GM18951 (cell line): Measurements from ENCODE around the gene SRCAP.

Experiments
- POLR2A ChIP-seq: IDR thresholded peaks from 4 replicates; pipeline ENCODE4 v1.6.1; 2011; ENCODE audit warnings: mild to moderate bottlenecking; ENCODE audit not compliant: insufficient read length, insufficient read depth; ENCODE audit errors: extremely low read depth
- in situ Hi-C: fragments of 300-500 bp; cut with MboI; formaldehyde crosslinking; loops from one replicate; pipeline ENCODE4 v1.12.0; 2022; ENCODE audit warnings: low sequenced_read_pairs, mixed read lengths, inconsistent platforms; ENCODE audit not compliant: unreplicated experiment

SRCAP gene

GRCh38 chr16:30657866-30658730 lies 40.9 kb upstream of the SRCAP start, which contains the start of gene FBRS:
TSS of gene FBRS (plus strand) at chr16:30658431. CDS start at chr16:30659519, 1,088 bp downstream.
- in situ Hi-C loops, result no loop called here
- peak; percentile 82 for TF ChIP-seq POLR2A

DNA sequence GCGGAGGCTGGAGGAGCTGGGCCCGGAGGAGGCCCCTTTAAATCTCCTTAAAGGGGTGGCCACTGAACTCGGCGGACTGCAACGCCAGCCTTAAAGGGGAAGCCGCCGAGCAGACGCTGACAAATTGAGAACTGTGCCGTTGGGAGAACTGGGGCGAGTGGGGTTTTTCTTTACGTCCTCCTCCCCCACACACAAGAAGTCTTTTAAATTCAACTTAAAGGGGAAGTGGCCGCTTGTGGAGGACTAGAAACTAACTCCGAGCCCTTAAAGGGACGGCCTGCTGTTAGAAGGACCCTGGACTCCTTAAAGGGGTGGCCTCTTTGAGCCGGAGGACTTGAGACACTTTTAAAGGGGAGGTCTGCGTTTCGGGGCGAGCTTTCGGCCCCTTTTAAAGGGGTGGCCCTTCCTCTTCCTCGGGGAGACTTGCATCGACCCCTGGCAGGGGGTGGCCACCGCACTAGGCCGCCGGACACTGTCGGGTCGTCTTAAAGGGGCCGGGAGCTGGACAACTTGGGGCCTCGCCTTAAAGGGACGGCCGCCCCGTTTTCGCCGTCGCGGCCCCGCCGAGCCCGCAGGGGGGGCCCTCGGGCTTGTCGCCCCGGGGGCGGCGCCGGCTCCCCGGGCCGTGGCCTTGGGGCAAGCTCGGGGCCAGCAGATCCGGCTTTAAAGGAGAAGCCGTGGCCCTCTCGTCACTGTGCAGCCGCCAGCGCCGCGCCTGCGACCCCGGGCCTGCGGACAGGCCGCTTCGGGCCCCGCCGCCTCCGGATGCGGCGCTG lies 40.1 kb upstream of the SRCAP start:
- in situ Hi-C loops, result no loop called here
- TF ChIP-seq POLR2A, result peak; percentile 40

DNA sequence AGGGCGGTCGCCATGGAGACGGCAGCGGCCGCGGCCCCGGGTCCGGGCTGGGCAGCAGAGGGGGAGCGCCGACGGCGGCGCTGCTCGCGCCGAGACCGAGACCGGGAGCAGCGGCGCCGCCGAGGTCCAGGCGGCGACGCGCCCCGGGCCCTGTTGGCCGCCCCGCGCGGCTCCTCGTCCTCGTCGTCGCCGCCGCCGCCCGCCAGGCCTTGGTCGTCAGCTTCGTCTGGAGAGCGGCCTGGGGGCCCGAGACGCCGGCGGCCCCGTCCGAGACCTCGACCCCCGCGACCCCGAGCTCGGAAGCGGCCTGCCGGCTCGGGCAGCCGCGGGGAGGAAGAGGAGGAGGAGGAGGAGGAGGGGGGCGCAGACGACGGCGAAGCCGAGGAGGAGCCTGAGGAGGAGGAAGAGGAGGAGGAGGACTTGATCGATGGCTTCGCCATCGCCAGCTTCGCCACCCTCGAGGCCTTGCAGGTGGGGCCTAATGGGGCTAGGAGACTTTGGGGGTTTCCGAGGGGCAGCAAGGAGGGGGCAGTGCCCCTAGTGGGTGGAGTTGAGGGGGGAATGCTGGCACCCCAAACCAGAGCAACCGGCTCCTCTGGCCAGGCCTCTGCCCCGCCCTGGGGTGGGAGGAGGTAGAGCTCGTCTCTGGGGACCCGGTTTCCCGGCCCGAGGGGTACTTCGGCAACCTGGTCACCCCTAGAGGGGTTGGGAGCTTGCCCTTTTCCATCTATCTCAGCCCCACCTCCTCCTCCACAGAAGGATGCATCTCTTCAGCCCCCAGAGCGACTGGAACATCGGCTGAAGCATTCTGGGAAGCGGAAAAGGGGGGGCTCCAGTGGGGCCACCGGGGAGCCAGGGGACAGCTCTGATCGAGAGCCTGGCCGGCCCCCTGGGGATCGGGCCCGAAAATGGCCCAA lies 39.2 kb upstream of the SRCAP start:
- in situ Hi-C loops, result no loop called here
- peak; percentile 58 for TF ChIP-seq POLR2A

DNA sequence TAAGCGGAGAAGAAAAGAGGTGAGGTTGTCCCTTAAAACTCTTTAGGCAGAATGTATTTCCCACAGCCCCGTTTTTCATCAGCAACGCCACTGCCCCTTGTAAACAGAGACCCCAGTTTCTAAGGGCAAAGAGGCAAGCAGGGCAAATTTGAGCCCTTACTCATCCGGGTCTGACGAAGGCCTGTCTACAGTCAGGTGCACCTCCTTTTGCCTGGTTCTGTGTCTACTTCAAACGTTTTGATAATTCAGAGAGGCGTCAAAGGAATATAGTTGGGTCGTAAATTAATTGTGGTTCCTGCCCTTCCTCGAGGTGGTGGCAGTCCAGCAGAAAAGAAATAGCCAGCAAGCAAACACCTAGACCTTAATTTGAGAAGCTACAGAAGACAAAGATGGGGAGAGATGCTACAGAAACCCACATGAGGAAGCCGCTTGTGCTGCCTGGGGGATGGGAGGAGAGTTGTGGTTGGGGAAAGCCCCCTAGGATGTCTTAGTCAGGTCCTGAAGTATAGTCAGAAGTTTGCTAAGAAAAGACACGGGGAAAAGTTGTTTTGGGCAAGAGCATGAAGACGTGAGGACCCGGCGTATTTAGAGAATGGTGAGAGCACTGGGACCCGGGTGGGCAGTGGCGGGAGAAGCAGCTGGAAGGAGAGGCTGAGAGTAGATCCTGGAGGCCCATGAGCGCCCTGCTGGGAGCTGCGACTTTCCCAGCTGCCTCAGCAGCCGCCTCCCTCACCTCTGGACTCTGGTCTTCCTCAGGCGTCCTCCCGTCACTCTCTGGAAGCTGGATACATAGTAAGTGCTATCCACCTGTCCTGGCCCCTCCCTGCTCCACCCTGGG lies 38.3 kb upstream of the SRCAP start:
- no peak for TF ChIP-seq POLR2A
- in situ Hi-C loops, result no loop called here

DNA sequence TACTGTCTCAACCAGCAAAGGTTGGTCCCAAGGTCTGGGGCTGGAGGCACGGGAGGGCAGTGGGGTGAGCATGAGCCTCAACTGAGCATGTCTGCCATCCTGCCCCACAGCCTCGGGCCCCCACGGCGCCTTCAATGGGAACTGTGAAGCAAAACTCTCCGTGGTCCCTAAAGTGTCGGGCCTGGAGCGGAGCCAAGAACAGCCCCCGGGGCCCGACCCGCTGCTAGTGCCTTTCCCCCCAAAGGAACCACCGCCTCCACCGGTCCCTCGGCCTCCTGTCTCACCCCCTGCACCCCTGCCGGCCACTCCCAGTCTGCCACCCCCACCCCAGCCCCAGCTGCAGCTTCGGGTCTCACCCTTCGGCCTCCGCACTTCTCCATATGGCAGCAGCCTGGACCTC lies 36.5 kb upstream of the SRCAP start:
- in situ Hi-C loops, result no loop called here
- TF ChIP-seq POLR2A, result no peak

GRCh38 chr16:30663038-30663437 lies 35.9 kb upstream of the SRCAP start:
- TF ChIP-seq POLR2A, result no peak
- in situ Hi-C loops, result no loop called here

- no peak for TF ChIP-seq POLR2A
- in situ Hi-C loops, result no loop called here
Observed at GRCh38 chr16:30663820-30664219, 35.2 kb upstream of the SRCAP start.

DNA sequence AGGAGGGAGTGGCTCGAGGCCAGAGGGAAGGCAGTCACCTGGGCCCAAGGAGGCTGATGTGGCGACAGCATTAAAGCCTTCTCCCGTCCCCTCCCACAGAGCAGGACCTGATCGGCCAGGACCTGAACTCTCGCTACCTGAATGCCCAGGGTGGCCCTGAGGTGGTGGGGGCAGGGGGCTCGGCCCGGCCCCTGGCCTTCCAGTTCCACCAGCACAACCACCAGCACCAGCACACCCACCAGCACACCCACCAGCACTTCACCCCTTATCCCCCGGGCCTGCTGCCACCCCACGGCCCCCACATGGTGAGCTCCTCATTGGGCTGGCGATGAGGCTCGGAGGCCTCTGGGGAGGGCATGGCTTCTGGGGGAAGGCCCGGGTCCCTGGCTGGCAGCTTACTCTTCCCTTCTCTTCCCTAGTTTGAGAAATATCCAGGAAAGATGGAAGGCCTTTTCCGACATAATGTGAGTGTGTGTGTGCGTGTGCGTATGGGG lies 34.3 kb upstream of the SRCAP start:
- no peak for TF ChIP-seq POLR2A

GRCh38 chr16:30665155-30665829 lies 33.7 kb upstream of the SRCAP start:
- in situ Hi-C loops, result no loop called here
- no peak for TF ChIP-seq POLR2A

More for the DNA sequence above, 34.3 kb upstream of the SRCAP start:
- in situ Hi-C loops, result no loop called here

DNA sequence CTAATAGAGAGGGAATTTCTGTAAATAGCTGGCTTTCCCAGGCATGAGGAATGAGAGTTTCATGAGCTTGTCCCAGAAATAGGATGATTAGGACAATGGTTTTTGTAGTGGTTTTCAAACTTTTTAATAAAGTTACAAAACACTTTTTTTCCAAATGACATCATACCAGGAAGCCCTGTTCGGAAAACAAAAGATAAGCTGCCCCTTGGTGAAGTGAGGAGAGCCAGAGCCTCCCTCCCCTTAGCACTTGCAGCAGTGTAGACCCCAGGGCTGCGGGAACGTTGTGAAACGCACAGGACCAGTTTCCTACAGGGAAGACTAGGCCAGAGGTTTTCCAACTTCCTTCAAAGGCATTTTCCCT lies 33.2 kb upstream of the SRCAP start:
- in situ Hi-C loops, result no loop called here

GRCh38 chr16:30666681-30667080 lies 32.3 kb upstream of the SRCAP start:
- in situ Hi-C loops, result no loop called here
- no peak for TF ChIP-seq POLR2A

More for the DNA sequence above, 33.2 kb upstream of the SRCAP start:
- TF ChIP-seq POLR2A, result no peak
